H9 (cell line): ENCODE data around the gene OR51B6. TPM values are rescaled to one million over a fixed set of nuclear protein-coding genes. Genes with fewer than 3 reads are reported as not detected.

Experiments
- DNase-seq: peaks from one replicate; pipeline ENCODE4 v3.0.0-alpha.2; 2017
- H2AFZ ChIP-seq: one replicate; pipeline ENCODE4 v1.6.1; 2013; ENCODE audit warnings: mild to moderate bottlenecking, low read length, control low read depth, moderate library complexity
- H2AK5ac ChIP-seq: 2 replicates; pipeline ENCODE4 v1.6.1; 2013; ENCODE audit warnings: low read length, control low read depth, mixed read lengths; ENCODE audit not compliant: insufficient read length
- H2BK120ac ChIP-seq: one replicate; pipeline ENCODE4 v1.6.1; 2013; ENCODE audit warnings: low read depth, mild to moderate bottlenecking, low read length, control low read depth, inconsistent platforms; ENCODE audit not compliant: poor library complexity, severe bottlenecking
- H2BK12ac ChIP-seq: 2 replicates; pipeline ENCODE4 v1.6.1; 2013; ENCODE audit warnings: low read length, control low read depth, mixed read lengths, low read depth; ENCODE audit not compliant: insufficient read length
- H2BK15ac ChIP-seq: 2 replicates; pipeline ENCODE4 v1.6.1; 2013; ENCODE audit warnings: low read depth, low read length, control low read depth
- H2BK20ac ChIP-seq: one replicate; pipeline ENCODE4 v1.6.1; 2013; ENCODE audit warnings: low read depth, mild to moderate bottlenecking, low read length, control low read depth, inconsistent platforms; ENCODE audit not compliant: poor library complexity, severe bottlenecking
- H2BK5ac ChIP-seq: 2 replicates; pipeline ENCODE4 v1.6.1; 2013; ENCODE audit warnings: low read length, control low read depth, mixed read lengths; ENCODE audit not compliant: insufficient read length
- H3K14ac ChIP-seq: 2 replicates; pipeline ENCODE4 v1.6.1; 2013; ENCODE audit warnings: low read length, control low read depth; ENCODE audit not compliant: insufficient read depth
- H3K18ac ChIP-seq: 2 replicates; pipeline ENCODE4 v1.6.1; 2013; ENCODE audit warnings: low read depth, mild to moderate bottlenecking, mixed read lengths, low read length, control low read depth; ENCODE audit not compliant: insufficient read length
- H3K23ac ChIP-seq: 2 replicates; pipeline ENCODE4 v1.6.1; 2013; ENCODE audit warnings: low read length, control low read depth, mixed read lengths, low read depth; ENCODE audit not compliant: insufficient read length
- H3K23me2 ChIP-seq: 2 replicates; pipeline ENCODE4 v1.6.1; 2013; ENCODE audit warnings: low read depth, mild to moderate bottlenecking, mixed read lengths, low read length, control low read depth; ENCODE audit not compliant: insufficient read length, poor library complexity, severe bottlenecking
- H3K27ac ChIP-seq: 2 replicates; pipeline ENCODE4 v1.5.1; 2013; ENCODE audit warnings: low read length, control low read depth, mixed read lengths, low read depth; ENCODE audit not compliant: insufficient read length
- H3K27me3 ChIP-seq: 2 replicates; pipeline ENCODE4 v1.6.1; 2013; ENCODE audit warnings: low read length, control low read depth, inconsistent platforms; ENCODE audit not compliant: insufficient read depth
- H3K4ac ChIP-seq: 2 replicates; pipeline ENCODE4 v1.6.1; 2013; ENCODE audit warnings: low read depth, mild to moderate bottlenecking, control low read depth, inconsistent platforms, low read length, moderate library complexity
- H3K4me1 ChIP-seq: 2 replicates; pipeline ENCODE4 v1.6.1; 2013; ENCODE audit warnings: low read length, control low read depth, inconsistent platforms; ENCODE audit not compliant: insufficient read depth
- H3K4me2 ChIP-seq: 2 replicates; pipeline ENCODE4 v1.6.1; 2013; ENCODE audit warnings: low read length, control low read depth, mixed read lengths; ENCODE audit not compliant: insufficient read length, insufficient read depth
- H3K56ac ChIP-seq: 2 replicates; pipeline ENCODE4 v1.6.1; 2013; ENCODE audit warnings: low read depth, mild to moderate bottlenecking, mixed read lengths, low read length, control low read depth; ENCODE audit not compliant: insufficient read length
- H3K79me1 ChIP-seq: 2 replicates; pipeline ENCODE4 v1.6.1; 2013; ENCODE audit warnings: low read depth, mild to moderate bottlenecking, moderate library complexity, low read length, control low read depth, inconsistent platforms; ENCODE audit not compliant: insufficient read depth, poor library complexity, severe bottlenecking
- H3K79me2 ChIP-seq: 2 replicates; pipeline ENCODE4 v1.6.1; 2013; ENCODE audit warnings: low read length, control low read depth, inconsistent platforms; ENCODE audit not compliant: insufficient read depth
- H3K9ac ChIP-seq: 2 replicates; pipeline ENCODE4 v1.6.1; 2013; ENCODE audit warnings: low read length, control low read depth, mixed read lengths; ENCODE audit not compliant: insufficient read length; ENCODE audit errors: extremely low read depth
- H3K9me3 ChIP-seq: one replicate; pipeline ENCODE4 v1.6.1; 2013; ENCODE audit warnings: low read depth, low read length, inconsistent platforms; ENCODE audit not compliant: control insufficient read depth
- H3T11ph ChIP-seq: one replicate; pipeline ENCODE4 v1.6.1; 2013; ENCODE audit warnings: mild to moderate bottlenecking, low read length, control low read depth, inconsistent platforms
- H4K20me1 ChIP-seq: one replicate; pipeline ENCODE4 v1.6.1; 2013; ENCODE audit not compliant: control insufficient read depth, insufficient read length, insufficient read depth
- H4K5ac ChIP-seq: 2 replicates; pipeline ENCODE4 v1.6.1; 2013; ENCODE audit warnings: low read depth, mild to moderate bottlenecking, mixed read lengths, low read length, control low read depth; ENCODE audit not compliant: insufficient read length
- H4K8ac ChIP-seq: replicated peaks from 2 replicates; pipeline ENCODE4 v1.6.1; 2013; ENCODE audit warnings: low read length, control low read depth, mixed read lengths, low read depth; ENCODE audit not compliant: insufficient read length
- H4K91ac ChIP-seq: 2 replicates; pipeline ENCODE4 v1.6.1; 2013; ENCODE audit warnings: low read depth, mild to moderate bottlenecking, moderate library complexity, mixed read lengths, low read length, control low read depth; ENCODE audit not compliant: insufficient read length
- H3K27ac Mint-ChIP-seq, 3 experiments: 2 replicates in 2 of 3; 3 replicates in 1 of 3; pipeline ENCODE4 v1.8.0; 2020 to 2021; ENCODE audit warnings: mixed read lengths in 3 of 3, mild to moderate bottlenecking in 1 of 3, moderate library complexity in 1 of 3
- H3K27me3 Mint-ChIP-seq: 2 replicates; pipeline ENCODE4 v1.8.0; 2021; ENCODE audit warnings: low read depth, mild to moderate bottlenecking, moderate library complexity, mixed read lengths
- H3K36me3 Mint-ChIP-seq, 3 experiments: 2 replicates in 2 of 3; 3 replicates in 1 of 3; pipeline ENCODE4 v1.8.0; 2020 to 2021; ENCODE audit warnings: low read depth in 3 of 3, mixed read lengths in 3 of 3; ENCODE audit not compliant: insufficient read depth in 1 of 3
- H3K4me1 Mint-ChIP-seq, 2 experiments: 2 replicates each; pipeline ENCODE4 v1.8.0; 2020; ENCODE audit warnings: mixed read lengths in 2 of 2
- H3K4me3 Mint-ChIP-seq, 2 experiments: 2 replicates in 1 of 2; 3 replicates in 1 of 2; pipeline ENCODE4 v1.8.0; 2020 to 2021; ENCODE audit warnings: mild to moderate bottlenecking in 2 of 2, mixed read lengths in 2 of 2, moderate library complexity in 1 of 2
- H3K9me3 Mint-ChIP-seq, 2 experiments: 2 replicates in 1 of 2; 3 replicates in 1 of 2; pipeline ENCODE4 v1.8.0; 2020; ENCODE audit warnings: mild to moderate bottlenecking in 2 of 2, mixed read lengths in 2 of 2, moderate library complexity in 1 of 2
- WGBS: extraction: QIAGEN DNeasy Blood & Tissue Kit; methylation state at CpG from one replicate; pipeline ENCODE4 v1.1.7; 2013; ENCODE audit warnings: missing lambda C conversion rate, low lambda C conversion rate, mixed read lengths; ENCODE audit not compliant: insufficient read length; ENCODE audit errors: extremely low coverage; 5-methylcytosine and 5-hydroxymethylcytosine counted together
- total RNA-seq: library from RNA; stranded (reverse); gene quantifications from 2 replicates; pipeline ENCODE4 v1.2.1, GENCODE V29; 2021
- TF ChIP-seq, protein P1 (sequence below): fragments of 200-600 bp; sonication (generic); conservative IDR thresholded peaks from 3 replicates; pipeline ENCODE4 v1.8.0; 2021; ENCODE audit warnings: antibody characterized with exemption, mild to moderate bottlenecking

Gene OR51B6
- total RNA-seq, 1 experiment from 2014 or later = not detected

DNA sequence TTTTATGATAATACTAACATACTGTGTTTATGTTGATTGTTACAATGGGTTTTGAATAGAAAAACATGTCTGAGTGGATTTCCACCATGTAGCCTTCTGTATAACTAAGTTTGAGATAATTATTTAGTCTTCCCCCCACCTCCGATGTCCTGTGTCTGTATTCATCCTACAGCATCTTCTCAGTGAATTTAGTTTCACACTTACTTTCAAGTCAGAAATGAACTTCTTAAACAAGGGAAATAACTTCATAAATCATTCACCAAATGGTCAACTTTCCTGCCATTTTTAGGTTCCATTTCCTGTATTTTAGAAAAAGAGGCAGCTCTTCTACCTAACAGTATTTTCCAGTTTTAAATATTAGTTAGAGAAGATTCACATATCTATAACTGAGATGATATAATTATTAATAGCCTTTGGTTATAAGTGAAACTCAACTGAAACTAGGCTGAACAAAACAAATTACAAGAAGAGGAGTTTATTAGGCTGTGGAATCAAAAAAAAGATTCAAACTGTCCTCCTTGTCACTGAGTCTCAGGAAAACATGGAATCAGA lies 11.5 kb upstream of the OR51B6 start:
- Histone ChIP-seq H3K27ac (no peak overlapping the region), H2AFZ (no peak overlapping the region), H3K27me3 (no peaks in the 10 kb centered on the region), H2BK15ac (no peak overlapping the region), H2BK20ac (no peak overlapping the region), H3K9me3 (no peaks in the 10 kb centered on the region), H3K4me2 (no peak overlapping the region), H3K79me2 (no peaks in the 10 kb centered on the region), H3K9ac (no peak overlapping the region), H3K18ac (no peak overlapping the region), H3K79me1 (no peaks in the 10 kb centered on the region), H3K56ac (no peak overlapping the region), H4K8ac (no peak overlapping the region), H3K14ac (no peak overlapping the region), H3K4ac (no peak overlapping the region), H2BK5ac (no peak overlapping the region), H2BK120ac (no peak overlapping the region), H4K91ac (no peak overlapping the region), H3T11ph (no peak overlapping the region), H3K23me2 (no peaks in the 10 kb centered on the region), H4K5ac (no peak overlapping the region), H2BK12ac (no peak overlapping the region), H3K23ac (no peak overlapping the region), H2AK5ac (no peak overlapping the region), H4K20me1 (no peaks in the 10 kb centered on the region), H3K4me1 (no peaks in the 10 kb centered on the region)
- Mint-ChIP-seq H3K27ac (no peak overlapping the region), H3K4me3 (no peak overlapping the region), H3K4me1 (0 out of 4 replicates have a peak, but pooled peaks cover 0 to 3% of the 10 kb centered on the region in 2 experiments), H3K9me3 (no peaks in the 10 kb centered on the region), H3K36me3 (no peaks in the 10 kb centered on the region), H3K27me3 (no peaks in the 10 kb centered on the region)
- DNase-seq = no peak
- WGBS = no CpG with 5 or more reads among the region's 1 CpG
- TF ChIP-seq, protein P1, sequence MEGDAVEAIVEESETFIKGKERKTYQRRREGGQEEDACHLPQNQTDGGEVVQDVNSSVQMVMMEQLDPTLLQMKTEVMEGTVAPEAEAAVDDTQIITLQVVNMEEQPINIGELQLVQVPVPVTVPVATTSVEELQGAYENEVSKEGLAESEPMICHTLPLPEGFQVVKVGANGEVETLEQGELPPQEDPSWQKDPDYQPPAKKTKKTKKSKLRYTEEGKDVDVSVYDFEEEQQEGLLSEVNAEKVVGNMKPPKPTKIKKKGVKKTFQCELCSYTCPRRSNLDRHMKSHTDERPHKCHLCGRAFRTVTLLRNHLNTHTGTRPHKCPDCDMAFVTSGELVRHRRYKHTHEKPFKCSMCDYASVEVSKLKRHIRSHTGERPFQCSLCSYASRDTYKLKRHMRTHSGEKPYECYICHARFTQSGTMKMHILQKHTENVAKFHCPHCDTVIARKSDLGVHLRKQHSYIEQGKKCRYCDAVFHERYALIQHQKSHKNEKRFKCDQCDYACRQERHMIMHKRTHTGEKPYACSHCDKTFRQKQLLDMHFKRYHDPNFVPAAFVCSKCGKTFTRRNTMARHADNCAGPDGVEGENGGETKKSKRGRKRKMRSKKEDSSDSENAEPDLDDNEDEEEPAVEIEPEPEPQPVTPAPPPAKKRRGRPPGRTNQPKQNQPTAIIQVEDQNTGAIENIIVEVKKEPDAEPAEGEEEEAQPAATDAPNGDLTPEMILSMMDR = no peak
